ENCODE results near the gene RBBP6.

GRCh38 chr16:24509536-24509935 lies 29.8 kb upstream of the RBBP6 start:
- TF ChIP-seq CTCF (IDR thresholded peaks at IDR 0.05; ENCODE audit: insufficient read depth, low read length) (no peak), GABPA (IDR thresholded peaks at IDR 0.05; ENCODE audit: low read depth) (no peak), POLR2AphosphoS5 (IDR thresholded peaks at IDR 0.05; ENCODE audit: low read depth) (no peak), REST (IDR thresholded peaks at IDR 0.05; ENCODE audit: insufficient replicate concordance, low read depth) (no peak)

All from HL-60 (cell line).